ENCODE measurements around the gene MLANA. TPM values are rescaled to one million over a fixed set of nuclear protein-coding genes. Genes with fewer than 3 reads are reported as not detected.
A peak's percentile ranks its signal among the peaks of the same experiment; 100 is the strongest.

The MLANA gene
- total RNA-seq (2014; rRNA removed; shearing (Covaris generic)): not detected in 2 replicates

DNA sequence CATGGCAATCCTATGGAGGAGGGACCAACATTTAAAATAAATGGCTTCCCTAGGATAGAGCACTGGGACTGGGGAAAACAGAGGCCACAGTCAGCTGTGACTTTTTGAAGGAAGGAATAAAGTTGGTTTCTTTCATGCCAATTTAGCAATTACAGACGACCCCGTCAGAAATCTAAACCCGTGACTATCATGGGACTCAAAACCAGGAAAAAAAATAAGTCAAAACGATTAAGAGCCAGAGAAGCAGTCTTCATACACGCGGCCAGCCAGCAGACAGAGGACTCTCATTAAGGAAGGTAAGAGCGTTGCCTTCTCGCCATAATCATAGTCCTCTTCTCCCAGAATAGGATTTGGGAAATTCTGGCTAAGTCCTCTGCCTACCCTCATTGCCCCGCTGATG lies at the start of gene MLANA:
Gene MLANA, plus strand, starts transcription at position 249 of the 400 bp plus-strand sequence. CDS start 1,586 bp downstream, outside the sequence.
- no peak for DNase-seq (ENCODE audit: low read depth)

DNA sequence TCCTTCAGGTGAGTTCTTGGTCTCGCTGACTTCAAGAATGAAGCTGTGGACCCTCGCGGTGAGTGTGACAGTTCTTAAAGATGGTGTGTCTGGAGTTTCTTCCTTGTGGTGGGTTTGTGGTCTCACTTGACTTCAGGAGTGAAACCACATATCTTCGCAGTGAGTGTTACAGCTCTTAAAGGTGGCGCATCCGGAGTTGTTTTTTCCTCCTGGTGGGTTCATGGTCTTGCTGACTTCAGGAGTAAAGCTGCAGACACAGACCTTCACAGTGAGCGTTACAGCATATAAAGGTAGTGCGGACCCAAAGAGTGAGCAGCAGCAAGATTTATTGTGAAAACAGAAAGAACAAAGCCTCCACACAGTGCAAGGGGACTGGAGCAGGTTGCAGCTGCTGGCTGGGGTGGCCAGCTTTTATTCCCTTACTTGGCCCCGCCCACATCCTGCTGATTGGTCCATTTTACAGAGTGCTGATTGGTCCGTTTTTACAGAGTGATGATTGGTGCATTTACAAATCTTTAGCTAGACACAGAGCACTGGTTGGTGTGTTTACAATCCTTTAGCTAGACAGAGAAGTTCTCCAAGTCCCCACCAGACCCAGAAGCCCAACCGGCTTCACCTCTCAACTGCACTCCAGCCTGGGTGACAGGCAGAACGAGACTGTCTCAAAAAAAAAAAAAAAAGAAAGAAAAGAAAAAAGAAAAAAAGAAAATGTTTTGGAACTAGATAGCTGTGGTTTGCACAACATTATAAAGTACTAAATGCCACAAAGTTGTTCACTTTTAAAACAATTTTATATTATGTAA lies 48.7 kb upstream of the MLANA start:
- DNase-seq (ENCODE audit: low read depth): peak; percentile 22

GRCh38 chr9:5842929-5843793 lies 47.5 kb upstream of the MLANA start:
- DNase-seq (ENCODE audit: low read depth): no peak

DNA sequence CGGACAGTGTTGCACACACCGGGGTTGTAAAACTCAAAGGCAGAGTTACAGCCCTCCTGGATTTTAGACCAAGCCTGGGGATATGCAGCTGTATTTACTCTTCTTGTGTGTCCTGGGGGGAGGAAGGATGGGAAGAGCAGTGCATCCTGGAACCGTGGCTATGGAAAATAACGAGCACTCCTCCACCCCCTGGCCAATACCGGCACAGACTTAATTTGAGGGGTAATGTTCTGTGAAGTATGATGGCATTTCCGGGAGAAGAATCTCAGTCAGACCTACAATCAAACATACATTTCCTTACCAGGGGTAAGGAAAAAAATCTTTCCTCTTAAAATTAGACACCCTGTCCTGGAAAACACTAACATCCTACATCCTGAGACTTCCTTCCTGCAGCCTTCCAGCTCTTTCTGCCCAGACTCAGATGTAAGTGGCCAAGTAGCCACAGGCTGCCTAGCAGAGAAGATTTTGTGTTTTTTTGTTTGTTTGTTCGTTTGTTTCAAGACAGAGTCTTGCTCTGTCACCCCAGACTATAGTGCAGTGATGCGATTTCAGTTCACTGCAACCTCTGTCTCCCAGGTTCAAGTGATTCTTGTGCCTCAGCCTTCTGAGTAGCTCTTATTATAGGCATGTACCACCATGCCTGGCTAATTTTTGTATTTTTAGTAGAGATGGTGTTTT lies 46.8 kb upstream of the MLANA start:
- peak; percentile 60 for DNase-seq (ENCODE audit: low read depth)

GRCh38 chr9:5845157-5845531 lies 45.5 kb upstream of the MLANA start:
- DNase-seq (ENCODE audit: low read depth): no peak

DNA sequence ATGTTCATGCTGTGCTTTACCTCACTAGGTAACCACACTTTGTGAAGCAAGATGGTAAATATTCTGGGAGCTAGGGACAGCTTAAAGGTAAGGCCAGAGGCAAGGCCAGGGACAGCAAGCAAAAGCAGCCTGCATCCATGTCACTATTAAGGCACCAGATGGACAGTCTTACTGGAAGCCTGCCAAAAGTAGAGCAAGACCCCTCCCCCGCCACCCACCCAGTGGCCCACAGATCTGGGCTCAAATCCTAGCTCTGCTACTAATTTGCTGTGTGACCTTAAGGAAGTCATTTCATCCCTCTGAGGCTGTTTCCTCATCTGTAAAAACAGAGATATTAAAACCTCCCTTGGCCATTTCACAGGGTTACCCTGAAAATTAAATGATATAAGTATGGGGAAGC lies 44.6 kb upstream of the MLANA start:
- no peak for DNase-seq (ENCODE audit: low read depth)

- DNase-seq (ENCODE audit: low read depth): no peak
Observed at GRCh38 chr9:5846501-5846921, 44.2 kb upstream of the MLANA start.

DNA sequence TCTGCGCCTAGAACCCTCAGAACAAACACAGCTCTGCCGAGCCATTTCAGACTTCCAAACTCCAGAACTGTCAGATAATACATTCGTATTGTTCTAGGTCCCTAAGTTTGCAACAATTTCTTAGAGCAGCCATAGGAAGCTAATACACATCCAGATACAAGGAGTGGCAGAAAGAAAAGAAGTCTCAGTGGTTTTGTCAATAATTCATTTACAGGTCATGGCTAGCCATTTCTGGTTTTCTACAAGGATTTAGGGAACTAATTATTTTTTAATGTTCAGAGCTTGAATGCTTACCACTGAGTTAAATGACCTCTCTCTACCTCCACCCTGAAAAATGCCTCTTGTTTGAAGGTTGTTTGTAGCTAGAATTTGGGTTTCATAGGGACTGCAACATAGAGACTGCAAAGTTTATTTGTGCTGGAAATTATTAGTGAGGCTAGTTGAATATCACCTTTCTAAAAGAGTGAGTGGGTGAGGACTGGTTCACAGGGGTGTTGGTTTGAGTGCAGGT lies 42.3 kb upstream of the MLANA start:
- no peak for DNase-seq (ENCODE audit: low read depth)

DNA sequence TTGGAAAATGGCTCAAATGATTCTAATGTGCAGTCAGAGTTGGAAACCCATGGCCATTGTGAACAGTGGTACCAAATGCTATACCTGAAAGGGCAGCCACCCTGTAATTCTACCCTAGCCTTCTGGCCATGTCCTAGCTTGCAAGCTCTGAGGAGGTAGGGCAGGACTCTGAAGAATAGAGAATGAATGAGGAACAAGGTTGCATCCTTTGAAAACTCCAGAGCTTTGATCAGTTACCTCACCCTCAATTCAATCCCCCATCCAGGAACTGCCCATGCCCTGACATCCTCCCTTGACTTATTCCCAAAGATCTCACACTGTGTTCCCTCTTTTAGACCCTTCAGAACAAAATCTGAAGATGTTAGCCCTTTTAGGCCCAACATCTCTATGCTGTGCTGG lies 40.0 kb upstream of the MLANA start:
- DNase-seq (ENCODE audit: low read depth): no peak

DNA sequence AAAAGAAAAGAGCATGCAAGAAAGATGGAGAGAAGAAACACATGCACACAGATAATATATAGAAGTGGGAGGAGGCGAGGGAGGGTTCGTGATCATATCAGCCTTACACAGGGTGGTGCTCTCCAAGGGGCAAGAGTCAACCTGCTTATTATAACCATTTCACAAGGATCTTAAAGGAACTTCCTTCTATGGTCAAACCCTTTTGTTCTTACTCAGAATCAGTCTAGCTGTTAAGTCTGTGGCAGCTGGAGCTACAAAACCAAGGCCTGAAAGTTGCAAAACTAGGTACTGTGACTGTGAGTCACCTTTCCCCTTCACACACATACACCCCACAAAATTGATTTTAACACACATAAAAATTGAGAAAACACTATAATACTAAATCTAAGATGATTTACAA lies 39.2 kb upstream of the MLANA start:
- peak; percentile 27 for DNase-seq (ENCODE audit: low read depth)

DNA sequence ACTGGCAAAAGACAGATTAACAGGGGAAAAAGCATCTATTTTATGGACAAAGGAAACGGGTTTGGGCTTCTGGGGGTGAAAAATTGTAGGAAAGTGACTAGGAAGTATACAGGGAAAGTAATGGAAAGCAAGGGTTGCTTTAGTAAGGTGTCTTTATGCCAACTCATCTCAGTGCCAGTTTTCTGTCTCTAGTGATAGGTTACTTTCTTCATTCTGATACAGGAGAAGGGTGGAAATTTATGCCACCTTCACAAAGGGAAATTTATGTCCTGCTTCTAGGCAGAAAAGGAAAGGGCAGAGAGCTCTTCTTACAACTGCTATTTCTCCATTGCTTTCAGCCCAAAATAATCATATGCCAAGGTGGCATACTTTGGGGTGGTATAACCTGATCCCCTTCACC lies 37.7 kb upstream of the MLANA start:
- DNase-seq (ENCODE audit: low read depth): no peak

- DNase-seq (ENCODE audit: low read depth): no peak
Observed at GRCh38 chr9:5853617-5854016, 37.1 kb upstream of the MLANA start.

DNA sequence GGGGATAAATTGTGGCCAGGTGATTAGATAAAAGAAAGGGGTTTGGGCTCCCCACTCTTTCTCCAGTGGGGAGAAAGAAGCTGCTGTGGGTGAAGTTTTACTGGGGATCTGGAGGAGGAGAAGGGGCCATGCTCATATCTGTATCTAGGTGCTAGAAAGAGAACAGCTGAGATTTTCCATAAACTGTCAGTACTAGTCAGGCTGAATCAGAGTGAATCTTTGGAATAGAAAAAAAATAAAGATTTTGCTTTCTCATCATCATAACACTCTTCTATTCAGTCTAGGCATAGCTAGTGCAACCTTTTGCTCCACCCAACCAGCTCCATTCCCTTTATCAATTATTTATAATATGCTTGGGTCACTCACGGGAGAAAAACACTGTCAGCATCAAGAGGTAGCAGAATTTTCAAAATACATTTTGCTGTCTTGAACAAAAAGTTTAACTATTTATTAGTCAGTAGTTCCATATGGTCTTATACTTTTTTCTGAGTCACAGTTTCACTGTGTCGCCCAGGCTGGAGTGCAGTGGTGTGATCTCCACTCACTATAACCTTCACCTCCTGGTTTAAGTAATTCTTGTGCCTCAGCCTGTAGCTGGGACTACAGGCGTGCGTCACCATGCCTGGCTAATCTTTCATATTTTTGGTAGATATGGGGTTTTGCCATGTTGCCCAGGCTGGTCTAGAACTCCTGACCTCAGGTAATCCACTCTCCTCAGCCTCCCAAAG lies 36.5 kb upstream of the MLANA start:
- DNase-seq (ENCODE audit: low read depth): no peak

- DNase-seq (ENCODE audit: low read depth): no peak
Observed at GRCh38 chr9:5857928-5858327, 32.8 kb upstream of the MLANA start.

GRCh38 chr9:5858833-5859232 lies 31.9 kb upstream of the MLANA start:
- no peak for DNase-seq (ENCODE audit: low read depth)

DNA sequence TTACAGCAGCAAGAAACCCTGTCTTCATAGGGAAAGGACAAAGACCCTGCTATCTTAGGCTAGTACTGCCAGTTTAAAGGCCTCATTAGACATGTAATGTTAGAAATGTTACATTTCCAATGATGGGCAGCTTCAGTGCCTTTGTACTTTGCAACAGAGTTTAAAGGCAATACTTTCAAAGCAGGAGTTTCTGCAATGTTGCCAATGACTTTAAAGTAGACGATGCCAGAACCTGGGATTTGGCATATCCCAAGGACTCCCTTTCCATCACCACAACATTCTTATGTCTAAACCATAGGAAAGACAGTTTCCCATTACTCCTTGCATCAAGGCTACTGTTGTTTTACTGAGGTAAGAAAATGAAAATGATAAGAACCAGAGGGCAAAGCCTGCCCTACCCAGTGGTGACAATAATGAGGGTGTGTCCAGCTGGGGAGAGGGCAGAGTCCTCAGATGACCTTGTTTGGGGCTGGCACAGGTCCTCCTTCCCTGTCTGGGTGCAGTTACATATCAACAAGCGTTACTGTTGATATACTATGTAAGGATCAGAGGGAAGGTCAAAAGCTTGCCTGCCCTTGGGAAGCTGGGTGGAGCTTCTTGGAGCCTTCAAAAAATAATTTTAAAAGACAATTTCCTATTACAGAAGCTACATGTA lies 27.5 kb upstream of the MLANA start:
- DNase-seq (ENCODE audit: low read depth): no peak

DNA sequence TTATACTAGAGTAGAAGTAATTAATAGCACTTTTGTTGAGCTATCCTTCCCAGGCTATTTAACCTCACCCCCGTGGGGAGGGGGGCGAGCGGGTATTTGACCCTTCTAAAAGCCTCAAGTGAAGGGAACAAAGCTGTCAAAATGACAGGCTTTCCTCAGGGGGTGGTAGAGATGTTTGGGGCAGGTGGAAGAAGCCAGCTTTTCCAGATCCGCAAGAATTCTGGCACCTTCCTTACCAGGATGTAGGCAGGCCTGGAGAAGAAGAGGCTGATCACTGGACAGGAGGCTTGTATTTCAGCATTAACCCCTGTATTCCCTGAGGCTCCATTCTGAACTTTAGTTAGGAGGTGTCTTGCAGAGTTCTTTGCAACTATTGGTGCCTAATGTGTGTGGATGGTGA lies 26.2 kb upstream of the MLANA start:
- DNase-seq (ENCODE audit: low read depth): no peak

DNA sequence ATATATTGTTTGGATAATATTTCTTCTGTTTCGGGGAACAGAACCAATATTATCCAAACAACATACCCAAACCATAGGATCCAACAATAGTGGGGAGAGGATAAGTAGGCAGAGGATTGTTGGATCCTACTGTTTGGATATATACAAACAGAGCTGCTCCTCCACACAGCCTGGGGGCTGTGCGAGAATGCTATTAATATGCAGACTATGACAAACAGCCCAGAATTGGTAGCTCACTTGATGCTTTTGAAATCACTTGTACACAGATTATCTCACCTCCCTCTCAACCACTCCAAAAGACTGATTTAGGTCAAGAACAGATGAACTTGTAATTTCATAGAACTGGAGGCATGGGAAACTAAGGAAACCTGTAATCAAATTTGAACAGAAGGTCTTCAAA lies 24.4 kb upstream of the MLANA start:
- DNase-seq (ENCODE audit: low read depth): no peak

DNA sequence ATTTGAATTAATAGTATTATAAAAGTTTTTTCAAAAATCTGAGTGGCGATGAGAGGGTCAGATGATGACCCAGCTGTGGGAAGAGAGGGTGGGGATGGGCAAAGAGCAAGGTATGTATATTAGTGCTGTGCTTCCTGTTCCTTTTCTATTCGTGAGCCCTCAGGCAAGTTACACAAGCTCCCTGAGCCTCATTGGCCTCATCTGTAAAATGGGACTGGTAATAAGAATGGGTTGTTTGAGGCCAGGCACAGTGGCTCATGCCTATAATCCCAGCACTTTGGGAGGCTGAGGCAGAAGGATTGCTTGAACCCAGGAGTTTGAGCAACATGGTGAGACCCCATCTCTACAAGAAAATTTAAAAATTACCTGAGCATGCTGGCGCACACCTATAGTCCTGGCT lies 24.0 kb upstream of the MLANA start:
- no peak for DNase-seq (ENCODE audit: low read depth)

GRCh38 chr9:5868235-5868634 lies 22.5 kb upstream of the MLANA start:
- DNase-seq (ENCODE audit: low read depth): no peak

Data from M059J (cell line).